ENCODE results near the gene MUSTN1.

GRCh38 chr3:52827441-52827840, 7.4 kb downstream of the MUSTN1 start:
- no peak for TF ChIP-seq CTCF (IDR thresholded peaks at IDR 0.05)
- no peak for TF ChIP-seq REST (IDR thresholded peaks at IDR 0.05; ENCODE audit: insufficient read depth in 1 of 2, low read depth in 2 of 2, low read length in 1 of 2)
- TF ChIP-seq TCF7L2 (IDR thresholded peaks at IDR 0.05; ENCODE audit: low read depth, low read length), result no peak
- no peak for TF ChIP-seq POLR2AphosphoS5 (IDR thresholded peaks at IDR 0.05; ENCODE audit: low read depth, low read length)
